ENCODE data around the gene CRTC2. TPM values are rescaled to one million over a fixed set of nuclear protein-coding genes. Genes with fewer than 3 reads are reported as not detected.

Gene CRTC2
- total and polyA plus RNA-seq, 9 of the 15 experiments (the other 6 are each of a cell fraction or from before 2014, with no cell fraction given) = 2.7 to 26.4 (median 10.2) TPM

GRCh38 chr1:153956997-153957715, 1.3 kb downstream of the CRTC2 start:
- peak overlapping the region; percentile 94 for H3K4me3 ChIP-seq
- in situ Hi-C loops (cut with MboI) (no loop called here), intact Hi-C loops (cut with micrococcal nuclease) (no loop called here)
- no peaks in the 10 kb centered on the region for H3K27me3 ChIP-seq (ENCODE audit: control insufficient read depth in 2 of 2, insufficient read depth in 2 of 2, low read length in 2 of 2)
- DNase-seq (ENCODE audit: extremely low read depth in 1 of 4, low spot score in 3 of 4) = no peak
- H3K36me3 ChIP-seq (ENCODE audit: control insufficient read depth, insufficient read depth, low read length) = peaks cover 49% of the 10 kb centered on the region
- peaks cover 21 to 32% of the 10 kb centered on the region in 2 experiments for H3K4me1 ChIP-seq (replicated peaks in 1 of 2; ENCODE audit: control insufficient read depth in 2 of 2, insufficient read depth in 2 of 2, low read length in 2 of 2)
- H4K20me1 ChIP-seq (replicated peaks; ENCODE audit: control insufficient read depth, insufficient read depth, low read length) = peaks cover 9% of the 10 kb centered on the region; the same call in 1 of the 2 replicates
- ATAC-seq = no peak
- TF ChIP-seq MECOM (CRISPR knock-in tag; IDR thresholded peaks at IDR 0.05) = peak; percentile 45; the same call in 1 of the 2 replicates
- TF ChIP-seq CHD4 (IDR thresholded peaks at IDR 0.05; ENCODE audit: insufficient read depth, insufficient replicate concordance, low read depth, low read length, poor library complexity, severe bottlenecking) = no peak
- 0 out of 2 replicates have a peak, but pooled peaks have one; percentile 10 for TF ChIP-seq KAT7 (CRISPR knock-in tag; IDR thresholded peaks at IDR 0.05; ENCODE audit: borderline replicate concordance)
- 0 out of 2 replicates have a peak, but pooled peaks have one; percentile 1 for TF ChIP-seq AFF4 (CRISPR knock-in tag; IDR thresholded peaks at IDR 0.05)
- TF ChIP-seq ARID2 (IDR thresholded peaks at IDR 0.05) = no peak
- no peak for TF ChIP-seq THRB (CRISPR knock-in tag; conservative IDR thresholded peaks at IDR 0.05)
- no peak for TF ChIP-seq HMBOX1 (IDR thresholded peaks at IDR 0.05)
- no peak for TF ChIP-seq ATF7 (IDR thresholded peaks at IDR 0.05)
- TF ChIP-seq HDAC3 (IDR thresholded peaks at IDR 0.05; ENCODE audit: borderline replicate concordance, partially characterized antibody) = no peak
- peak overlapping the region; percentile 83 to 94; a peak in 3 of 4 replicates for H3K9ac ChIP-seq (ENCODE audit: insufficient read depth in 1 of 2, low read depth in 2 of 2, low read length in 2 of 2)
- H3K9me1 ChIP-seq (ENCODE audit: control insufficient read depth, insufficient read depth, low read length) = no peaks in the 10 kb centered on the region
- H3K9me3 ChIP-seq (replicated peaks; ENCODE audit: control insufficient read depth, insufficient read depth, low read depth, low read length) = no peaks in the 10 kb centered on the region
- peak overlapping the region; percentile 90 for H3K4me2 ChIP-seq (ENCODE audit: insufficient read depth, low read length)
- H3K79me2 ChIP-seq (ENCODE audit: control insufficient read depth, insufficient read depth, low read length) = peaks cover 49% of the 10 kb centered on the region
- no TSS peak for BruUV-seq (replicated peaks)
- 11% methylated on average over 6 of the region's 6 CpGs for WGBS (ENCODE audit: insufficient coverage, low coverage, missing lambda C conversion rate)
- ChIA-PET CTCF (ENCODE audit: low intra/inter-chr PET ratio) (no interaction called here), POLR2A (interaction anchor here (0.7 to 4.9 kb wide), 8 partner anchors 9 to 34 kb away, joined by 3 to 39 read pairs (median 5); partner anchors contain the start of genes CREB3L4, DENND4B, JTB and RPS27)
- peak overlapping the region; percentile 83; the same call in 2 of the 3 replicates for H3K27ac ChIP-seq (ENCODE audit: extremely low read depth, low read depth, low read length)
- FAIRE-seq = peak; percentile 11
- peak overlapping the region; percentile 92; the same call in 1 of the 2 replicates for H2AFZ ChIP-seq (ENCODE audit: low read depth, low read length)

Data from K562 (cell line).